Astrocyte (in vitro differentiated cells and primary cell): ENCODE results near the gene FAM83F. TPM values are rescaled to one million over a fixed set of nuclear protein-coding genes. Genes with fewer than 3 reads are reported as not detected.

Experiments used
- DNase-seq: peaks from one replicate; pipeline ENCODE4 v3.0.0-alpha.2; 2010; ENCODE audit warnings: low read depth
- FAIRE-seq: peaks from 2 replicates; lab custom pipeline; 2011; peaks lifted over from hg19 to GRCh38; lab: Jason Lieb, UNC
- H2AFZ ChIP-seq: 2 replicates; pipeline ENCODE4 v1.6.0; 2012; ENCODE audit warnings: low read depth, low read length, inconsistent platforms
- H3K27ac ChIP-seq: 2 replicates; pipeline ENCODE4 v1.5.1; 2011; ENCODE audit warnings: low read depth, low read length, inconsistent platforms
- H3K27me3 ChIP-seq: 2 replicates; pipeline ENCODE4 v1.6.0; 2011; ENCODE audit warnings: low read length, inconsistent platforms; ENCODE audit not compliant: insufficient read depth
- H3K36me3 ChIP-seq: 2 replicates; pipeline ENCODE4 v1.5.1; 2011; ENCODE audit warnings: low read length, inconsistent platforms; ENCODE audit not compliant: insufficient read depth
- H3K4me1 ChIP-seq: 2 replicates; pipeline ENCODE4 v1.5.1; 2011; ENCODE audit warnings: low read length, inconsistent platforms; ENCODE audit not compliant: insufficient read depth
- H3K4me2 ChIP-seq: 2 replicates; pipeline ENCODE4 v1.6.0; 2012; ENCODE audit warnings: low read length, inconsistent platforms
- H3K4me3 ChIP-seq: 2 replicates; pipeline ENCODE4 v1.5.1; 2011; ENCODE audit warnings: low read depth, mild to moderate bottlenecking, low read length, inconsistent platforms; ENCODE audit not compliant: insufficient read depth
- H3K79me2 ChIP-seq: 2 replicates; pipeline ENCODE4 v1.6.0; 2012; ENCODE audit warnings: mild to moderate bottlenecking, low read length, inconsistent platforms; ENCODE audit not compliant: insufficient read depth
- H3K9ac ChIP-seq: 2 replicates; pipeline ENCODE4 v1.6.0; 2012; ENCODE audit warnings: mild to moderate bottlenecking, low read length, inconsistent platforms
- H3K9me3 ChIP-seq: 2 replicates; pipeline ENCODE4 v1.5.1; 2012; ENCODE audit warnings: low read depth, mild to moderate bottlenecking, low read length, inconsistent platforms; ENCODE audit not compliant: insufficient read depth
- H4K20me1 ChIP-seq: 2 replicates; pipeline ENCODE4 v1.6.0; 2012; ENCODE audit warnings: low read length, inconsistent platforms; ENCODE audit not compliant: insufficient read depth
- H3K27ac Mint-ChIP-seq: one replicate; pipeline ENCODE4 v1.8.0; 2021; ENCODE audit warnings: mild to moderate bottlenecking, mixed read lengths; ENCODE audit not compliant: unreplicated experiment
- H3K27me3 Mint-ChIP-seq: one replicate; pipeline ENCODE4 v1.8.0; 2021; ENCODE audit warnings: low read depth, mixed read lengths; ENCODE audit not compliant: unreplicated experiment
- H3K36me3 Mint-ChIP-seq: one replicate; pipeline ENCODE4 v1.8.0; 2021; ENCODE audit warnings: low read depth, mixed read lengths; ENCODE audit not compliant: unreplicated experiment
- H3K4me1 Mint-ChIP-seq: one replicate; pipeline ENCODE4 v1.8.0; 2021; ENCODE audit warnings: low read depth, mixed read lengths; ENCODE audit not compliant: unreplicated experiment
- H3K4me3 Mint-ChIP-seq: one replicate; pipeline ENCODE4 v1.8.0; 2021; ENCODE audit warnings: mild to moderate bottlenecking, moderate library complexity, mixed read lengths; ENCODE audit not compliant: unreplicated experiment
- H3K9me3 Mint-ChIP-seq: one replicate; pipeline ENCODE4 v1.8.0; 2021; ENCODE audit warnings: mild to moderate bottlenecking, mixed read lengths; ENCODE audit not compliant: unreplicated experiment
- EZH2 ChIP-seq: IDR thresholded peaks from 2 replicates; pipeline ENCODE4 v1.6.1; 2012; ENCODE audit warnings: mild to moderate bottlenecking, low read length, inconsistent platforms; ENCODE audit not compliant: insufficient read depth
- total RNA-seq: library from RNA; stranded (reverse); gene quantifications from 2 replicates; pipeline ENCODE4 v1.2.1, GENCODE V29; 2021
- TF ChIP-seq, protein P1 (sequence below): IDR thresholded peaks from 2 replicates; pipeline ENCODE4 v1.5.1; 2011; ENCODE audit warnings: low read depth, mild to moderate bottlenecking, inconsistent platforms, low read length, moderate library complexity; ENCODE audit not compliant: insufficient read depth

FAM83F gene
- total RNA-seq, 1 donor from 2014 or later: 0.79 TPM

DNA sequence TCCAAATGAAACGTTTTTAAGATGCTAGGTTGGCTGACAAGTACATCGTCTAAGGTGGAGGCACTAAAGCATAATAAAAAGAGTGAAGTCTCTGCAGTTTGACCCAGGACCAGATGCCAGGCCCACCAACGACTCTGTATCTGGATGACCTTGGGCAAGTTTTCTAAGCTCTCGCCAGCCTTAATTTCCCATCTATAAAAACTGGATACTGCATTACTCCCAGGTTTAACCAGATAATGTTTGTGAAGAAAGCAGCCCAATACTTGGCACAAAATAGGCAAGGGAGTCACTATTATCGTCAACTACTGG is 49.0 kb downstream of the FAM83F start:
- DNase-seq (no peak), FAIRE-seq (no peak)
- no peak for TF ChIP-seq EZH2
- TF ChIP-seq, protein P1, sequence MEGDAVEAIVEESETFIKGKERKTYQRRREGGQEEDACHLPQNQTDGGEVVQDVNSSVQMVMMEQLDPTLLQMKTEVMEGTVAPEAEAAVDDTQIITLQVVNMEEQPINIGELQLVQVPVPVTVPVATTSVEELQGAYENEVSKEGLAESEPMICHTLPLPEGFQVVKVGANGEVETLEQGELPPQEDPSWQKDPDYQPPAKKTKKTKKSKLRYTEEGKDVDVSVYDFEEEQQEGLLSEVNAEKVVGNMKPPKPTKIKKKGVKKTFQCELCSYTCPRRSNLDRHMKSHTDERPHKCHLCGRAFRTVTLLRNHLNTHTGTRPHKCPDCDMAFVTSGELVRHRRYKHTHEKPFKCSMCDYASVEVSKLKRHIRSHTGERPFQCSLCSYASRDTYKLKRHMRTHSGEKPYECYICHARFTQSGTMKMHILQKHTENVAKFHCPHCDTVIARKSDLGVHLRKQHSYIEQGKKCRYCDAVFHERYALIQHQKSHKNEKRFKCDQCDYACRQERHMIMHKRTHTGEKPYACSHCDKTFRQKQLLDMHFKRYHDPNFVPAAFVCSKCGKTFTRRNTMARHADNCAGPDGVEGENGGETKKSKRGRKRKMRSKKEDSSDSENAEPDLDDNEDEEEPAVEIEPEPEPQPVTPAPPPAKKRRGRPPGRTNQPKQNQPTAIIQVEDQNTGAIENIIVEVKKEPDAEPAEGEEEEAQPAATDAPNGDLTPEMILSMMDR: no peak
- Histone ChIP-seq H4K20me1 (no peaks in the 10 kb centered on the region), H3K36me3 (no peaks in the 10 kb centered on the region), H3K4me2 (peak overlapping the region; percentile 85), H3K4me3 (peak overlapping the region; percentile 85), H3K9me3 (no peaks in the 10 kb centered on the region), H3K27me3 (peaks cover 29% of the 10 kb centered on the region), H2AFZ (peak overlapping the region; percentile 84), H3K4me1 (peaks cover 6% of the 10 kb centered on the region), H3K9ac (peak overlapping the region; percentile 89), H3K27ac (peak overlapping the region; percentile 93), H3K79me2 (no peaks in the 10 kb centered on the region)
- Mint-ChIP-seq H3K36me3 (peaks cover 2% of the 10 kb centered on the region), H3K9me3 (no peaks in the 10 kb centered on the region), H3K4me3 (peak overlapping the region; percentile 98), H3K27me3 (peaks cover 8% of the 10 kb centered on the region), H3K4me1 (peaks cover 8% of the 10 kb centered on the region), H3K27ac (peak overlapping the region; percentile 98)

DNA sequence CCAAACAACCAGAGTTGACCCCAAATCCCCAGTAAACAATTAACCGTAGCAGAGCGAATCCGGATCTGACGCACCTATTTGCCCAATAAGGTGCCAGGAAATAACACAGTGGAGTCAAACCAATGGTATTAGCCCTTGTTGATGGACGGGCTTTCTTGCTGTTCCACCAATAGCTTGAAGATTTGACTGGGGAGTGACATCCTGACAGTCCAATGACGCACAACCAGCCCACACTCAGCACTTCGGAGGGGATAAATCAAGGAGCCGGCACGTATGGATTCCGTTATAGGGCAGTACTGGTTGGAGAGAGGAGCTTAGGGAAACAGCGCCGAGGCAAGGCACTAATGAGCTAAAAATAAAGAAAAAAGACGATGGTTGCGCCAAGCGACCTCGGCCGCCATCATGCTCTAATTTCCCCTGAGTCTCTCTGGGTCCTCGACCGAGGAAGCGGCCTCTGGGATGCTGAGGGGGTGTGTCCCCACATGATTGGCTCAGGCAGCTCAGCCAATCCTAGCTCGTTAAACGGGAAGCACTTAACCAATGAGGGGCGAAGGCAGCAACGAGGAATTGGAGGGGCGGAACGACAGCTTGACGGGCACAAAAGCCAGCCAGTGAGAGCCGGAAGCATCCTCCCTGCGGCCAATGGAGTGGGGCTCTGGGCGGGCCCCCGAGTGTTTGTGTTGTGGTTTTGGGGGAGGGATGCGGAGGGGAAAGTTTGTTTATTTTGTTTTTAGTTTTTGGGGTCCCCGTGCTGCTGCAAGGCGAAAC is 49.5 kb downstream of the FAM83F start:
- peaks cover 6% of the 10 kb centered on the region for H3K4me1 ChIP-seq
- FAIRE-seq (peak; percentile 95), DNase-seq (peak; percentile 99)
- Mint-ChIP-seq H3K27ac (peak overlapping the region; percentile 98), H3K27me3 (peaks cover 7% of the 10 kb centered on the region), H3K36me3 (peaks cover 2% of the 10 kb centered on the region), H3K9me3 (no peaks in the 10 kb centered on the region), H3K4me3 (peak overlapping the region; percentile 98), H3K4me1 (peaks cover 8% of the 10 kb centered on the region)
- peak overlapping the region; percentile 85 for H3K4me2 ChIP-seq
- H2AFZ ChIP-seq: peak overlapping the region; percentile 91
- H4K20me1 ChIP-seq: no peaks in the 10 kb centered on the region
- no peaks in the 10 kb centered on the region for H3K79me2 ChIP-seq
- no peaks in the 10 kb centered on the region for H3K9me3 ChIP-seq
- H3K36me3 ChIP-seq: no peaks in the 10 kb centered on the region
- H3K4me3 ChIP-seq: peak overlapping the region; percentile 85
- peak overlapping the region; percentile 89 for H3K9ac ChIP-seq
- H3K27ac ChIP-seq: peak overlapping the region; percentile 93
- peaks cover 26% of the 10 kb centered on the region for H3K27me3 ChIP-seq
- TF ChIP-seq, protein P1: no peak
